ENCODE measurements around the gene DAGLB.
"Not testable (repeated sequence)": the region's sequence is repeated elsewhere in the genome, so short reads cannot be mapped to it uniquely, and the experiment has no call there.

The DAGLB gene

GRCh38 chr7:6460303-6460702 lies 12.5 kb upstream of the DAGLB start:
- DNase-seq = no peak

- DNase-seq = not testable (repeated sequence)
These were observed 10.9 kb upstream of the DAGLB start for GRCh38 chr7:6458676-6459075.

GRCh38 chr7:6453734-6454133 lies 6.0 kb upstream of the DAGLB start:
- no peak for DNase-seq

- no peak for DNase-seq
These were observed 3.5 kb upstream of the DAGLB start for GRCh38 chr7:6451224-6451705.

GRCh38 chr7:6450591-6450990 lies 2.8 kb upstream of the DAGLB start:
- DNase-seq = not testable (repeated sequence)

- not testable (repeated sequence) for DNase-seq
These were observed 2.1 kb upstream of the DAGLB start for GRCh38 chr7:6449884-6450283.

GRCh38 chr7:6448943-6449543 lies 1.3 kb upstream of the DAGLB start:
- no peak for DNase-seq

- peak; percentile 91 for DNase-seq
These were observed 745 bp downstream of the DAGLB start for GRCh38 chr7:6446838-6447580.

GRCh38 chr7:6444516-6445269 lies 3.1 kb downstream of the DAGLB start:
- peak; percentile 73 for DNase-seq

- DNase-seq = no peak
These were observed 4.3 kb downstream of the DAGLB start for GRCh38 chr7:6443372-6443941.

GRCh38 chr7:6442114-6442513 lies 5.6 kb downstream of the DAGLB start:
- no peak for DNase-seq

- DNase-seq = no peak
These were observed 7.4 kb downstream of the DAGLB start for GRCh38 chr7:6440381-6440780.

GRCh38 chr7:6438427-6438826 lies 9.3 kb downstream of the DAGLB start:
- no peak for DNase-seq

- no peak for DNase-seq
These were observed 10.5 kb downstream of the DAGLB start for GRCh38 chr7:6437251-6437650.

GRCh38 chr7:6436385-6436685 lies 11.4 kb downstream of the DAGLB start:
- no peak for DNase-seq

GRCh38 chr7:6435486-6436384 lies 12.0 kb downstream of the DAGLB start:
- DNase-seq = peak; percentile 66

GRCh38 chr7:6433784-6434615 lies 13.8 kb downstream of the DAGLB start:
- DNase-seq = no peak

- DNase-seq = no peak
These were observed 15.0 kb downstream of the DAGLB start for GRCh38 chr7:6432781-6433180.

- DNase-seq = no peak
These were observed 16.8 kb downstream of the DAGLB start for GRCh38 chr7:6430974-6431373.

GRCh38 chr7:6430271-6430940 lies 17.3 kb downstream of the DAGLB start:
- DNase-seq = no peak

- DNase-seq = no peak
These were observed 21.8 kb downstream of the DAGLB start for GRCh38 chr7:6425948-6426347.
